ENCODE results near the gene TAF4B.
"Not testable (repeated sequence)": the region's sequence is repeated elsewhere in the genome, so short reads cannot be mapped to it uniquely, and the experiment has no call there.

Gene TAF4B

DNA sequence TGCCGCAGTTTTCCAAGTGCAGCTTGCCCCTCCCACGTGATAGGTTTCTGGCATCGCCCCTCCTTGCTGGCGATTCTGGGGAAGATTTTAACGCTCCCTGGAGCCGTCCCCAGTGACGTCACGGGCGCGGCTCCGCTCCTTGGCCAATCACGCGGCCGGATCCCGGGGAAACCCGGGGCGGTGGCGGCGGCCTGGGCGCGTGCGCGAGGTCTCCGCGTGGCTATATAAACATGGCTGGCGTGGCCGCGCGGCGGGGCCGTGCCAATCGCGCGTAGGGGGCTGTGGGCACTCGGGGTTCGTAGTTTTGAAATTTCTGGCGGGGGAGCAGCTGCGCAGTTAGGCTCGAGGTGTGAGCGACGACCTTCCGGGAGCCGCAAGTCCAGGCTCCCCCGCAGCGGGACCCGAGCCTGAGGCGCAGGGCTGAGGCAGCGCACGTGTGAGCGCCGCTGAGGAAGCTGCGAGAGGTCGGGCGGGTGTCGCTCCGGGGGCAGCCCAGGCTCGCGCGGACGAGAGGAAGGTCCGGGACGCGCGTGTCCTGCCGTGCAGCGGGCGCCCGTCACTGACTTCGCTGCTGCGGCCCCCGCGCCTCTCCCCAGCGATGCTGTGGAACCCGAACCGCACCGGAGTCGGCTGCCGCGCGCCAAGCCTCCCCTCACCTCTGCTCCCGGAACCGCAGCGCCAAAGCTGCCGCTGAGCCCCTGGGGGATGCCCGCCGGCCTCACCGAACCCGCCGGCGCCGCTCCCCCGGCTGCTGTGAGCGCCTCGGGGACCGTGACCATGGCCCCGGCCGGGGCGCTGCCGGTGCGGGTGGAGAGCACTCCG, at the start of gene TAF4B:
Gene TAF4B (plus strand): TSS at position 217 of the 822 bp plus-strand sequence. CDS start 489 bp downstream, at position 706.
- FAIRE-seq: no peak

DNA sequence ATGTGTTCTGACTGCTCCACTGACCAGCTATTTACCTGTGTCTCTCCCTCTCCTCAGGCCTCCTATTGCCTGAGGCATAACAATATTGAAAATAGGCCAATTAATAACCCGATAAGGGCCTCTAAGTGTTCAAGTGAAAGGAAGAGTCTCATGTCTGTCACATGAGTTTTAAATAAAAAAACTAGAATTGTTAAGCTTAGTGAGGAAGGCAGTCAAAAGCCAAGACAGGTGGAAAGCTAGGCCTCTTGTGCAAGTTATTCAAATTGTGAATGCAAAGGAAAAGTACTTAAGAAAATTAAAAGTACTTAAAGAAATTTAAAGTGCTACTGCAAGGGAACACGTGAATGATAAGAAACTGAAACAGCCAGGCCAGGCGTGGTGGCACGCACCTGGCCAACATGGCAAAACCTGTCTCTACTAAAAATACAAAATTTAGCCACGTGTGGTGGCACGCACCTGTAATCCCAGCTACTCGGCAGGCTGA, 44.9 kb upstream of the TAF4B start:
- no peak for FAIRE-seq

DNA sequence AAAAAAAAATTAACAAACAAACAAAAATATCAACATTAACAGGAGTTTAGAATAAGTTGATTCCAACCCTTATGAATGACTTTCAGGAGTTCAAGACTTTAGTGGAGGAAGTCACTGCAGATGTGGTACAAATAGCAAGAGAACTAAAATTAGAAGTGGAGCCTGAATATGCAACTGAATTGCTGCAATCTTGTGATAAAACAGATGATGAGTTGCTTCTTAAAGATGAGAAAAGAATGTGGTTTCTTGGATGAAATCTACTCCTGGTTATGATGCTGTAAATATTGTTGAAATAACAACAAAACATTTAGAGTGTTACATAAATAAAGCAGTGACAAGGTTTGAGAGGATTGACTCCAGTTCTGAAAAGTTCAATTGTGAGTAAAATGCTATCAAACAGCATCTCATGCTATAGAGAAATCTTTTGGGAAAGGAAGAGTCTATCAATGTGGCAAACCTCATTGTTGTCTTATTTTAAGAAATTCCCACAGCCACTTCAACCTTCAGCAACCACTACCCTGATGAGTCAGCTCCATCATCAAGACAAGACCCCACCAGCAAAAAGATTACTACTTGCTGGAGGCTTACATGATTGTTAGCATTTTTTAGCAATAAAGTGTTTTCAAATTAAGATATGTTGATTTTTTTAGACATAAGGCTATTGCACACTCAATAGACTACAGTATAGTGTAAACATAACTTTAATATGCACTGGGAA, 42.7 kb upstream of the TAF4B start:
- no peak for FAIRE-seq

- no peak for FAIRE-seq
Observed at GRCh38 chr18:26185267-26185666, 41.0 kb upstream of the TAF4B start.

- no peak for FAIRE-seq
Observed at GRCh38 chr18:26190506-26190905, 35.7 kb upstream of the TAF4B start.

DNA sequence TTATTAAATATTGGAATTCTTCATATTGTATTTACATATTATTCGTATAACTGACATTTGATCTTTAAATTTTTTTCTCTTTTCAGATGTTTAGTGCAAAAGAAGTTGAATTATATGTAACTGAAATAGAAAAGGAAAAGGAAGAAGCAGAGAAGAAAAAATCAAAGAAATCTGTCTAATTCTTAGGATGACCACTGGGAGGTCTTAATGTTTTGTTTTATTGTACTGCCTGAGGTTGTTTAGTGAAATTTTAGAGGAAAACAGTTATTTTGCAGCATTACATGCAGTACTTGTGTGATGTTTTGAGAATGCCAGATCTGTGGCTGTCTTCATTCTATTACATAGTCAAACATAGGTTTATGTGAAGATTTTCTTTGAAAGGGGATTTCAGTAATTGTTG, 34.0 kb upstream of the TAF4B start:
- FAIRE-seq: no peak

DNA sequence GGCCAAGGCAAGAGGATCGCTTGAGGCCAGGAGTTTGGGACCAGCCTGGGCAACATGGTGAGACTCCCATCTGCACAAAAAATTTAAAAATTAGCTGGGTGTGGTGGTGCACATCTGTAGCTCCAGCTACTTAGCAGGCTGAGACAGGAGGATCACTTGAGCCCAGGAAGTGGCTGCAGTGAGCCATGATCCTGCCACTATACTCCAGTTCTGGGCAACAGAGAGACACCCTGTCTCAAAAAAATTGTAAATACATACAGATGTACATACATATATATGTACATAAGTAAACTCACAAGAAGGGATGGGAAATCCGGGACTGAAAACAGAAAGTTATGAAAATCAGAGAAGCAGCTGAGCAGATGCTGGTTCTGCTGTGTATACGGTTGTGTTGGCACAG, 29.6 kb upstream of the TAF4B start:
- FAIRE-seq: no peak

GRCh38 chr18:26202001-26202400, 24.2 kb upstream of the TAF4B start:
- FAIRE-seq: not testable (repeated sequence)

DNA sequence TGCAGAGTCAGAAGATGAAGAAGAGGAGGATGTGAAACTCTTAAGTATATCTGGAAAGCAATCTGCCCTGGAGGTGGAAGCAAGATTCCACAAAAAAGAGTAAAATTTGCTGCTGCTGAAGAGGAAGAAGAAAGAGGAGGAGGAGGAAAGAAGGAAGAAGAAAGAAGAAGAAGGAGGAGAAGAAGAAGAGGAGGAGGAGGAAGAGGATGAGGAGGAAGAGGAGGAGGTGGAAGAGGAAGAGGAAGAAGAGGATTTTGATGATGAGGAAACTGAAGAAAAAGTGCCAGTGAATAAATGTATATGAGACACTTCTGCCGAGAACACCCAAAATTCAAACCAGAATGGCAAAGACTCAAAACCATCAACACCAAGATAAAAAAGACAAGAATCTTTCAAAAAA, 20.9 kb upstream of the TAF4B start:
- FAIRE-seq: no peak

DNA sequence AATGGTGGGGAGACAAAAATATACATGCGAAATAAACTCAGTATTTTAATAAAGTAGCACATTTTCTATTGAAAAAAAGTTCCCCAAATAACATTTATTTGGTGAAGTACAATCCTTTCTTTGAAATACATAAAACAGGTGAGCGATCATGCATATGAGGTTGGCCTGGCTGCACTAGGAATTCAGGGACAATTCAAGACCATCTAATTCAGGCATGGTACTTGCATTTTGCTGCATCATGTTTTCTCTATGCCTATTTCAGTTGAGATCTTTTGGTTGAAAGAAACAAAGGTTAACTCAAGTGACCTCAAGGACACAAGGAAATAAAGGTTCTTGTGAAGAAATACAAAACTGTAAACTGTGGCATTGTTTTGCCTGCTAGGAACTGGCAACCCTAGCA, 19.8 kb upstream of the TAF4B start:
- FAIRE-seq: no peak

DNA sequence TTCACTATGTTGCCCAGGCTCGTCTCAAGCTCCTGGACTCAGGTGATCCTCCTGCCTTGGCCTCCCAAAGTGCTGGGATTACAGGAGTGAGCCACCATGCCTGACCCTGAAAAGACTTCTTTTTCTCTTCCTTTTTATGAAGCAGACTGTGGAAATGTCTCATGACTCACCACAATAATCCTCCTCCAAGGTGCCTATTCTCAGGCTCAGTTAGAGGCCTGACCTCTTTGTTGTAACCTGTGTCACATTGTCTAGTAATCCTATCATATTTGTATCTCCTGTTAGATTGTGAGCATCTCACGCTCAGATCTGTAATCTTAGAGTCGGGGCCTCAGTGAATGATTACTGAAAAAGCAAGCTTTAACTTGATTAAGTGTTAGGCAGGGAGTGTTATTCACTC, 18.3 kb upstream of the TAF4B start:
- FAIRE-seq: no peak

- no peak for FAIRE-seq
Observed at GRCh38 chr18:26208977-26209376, 17.3 kb upstream of the TAF4B start.

DNA sequence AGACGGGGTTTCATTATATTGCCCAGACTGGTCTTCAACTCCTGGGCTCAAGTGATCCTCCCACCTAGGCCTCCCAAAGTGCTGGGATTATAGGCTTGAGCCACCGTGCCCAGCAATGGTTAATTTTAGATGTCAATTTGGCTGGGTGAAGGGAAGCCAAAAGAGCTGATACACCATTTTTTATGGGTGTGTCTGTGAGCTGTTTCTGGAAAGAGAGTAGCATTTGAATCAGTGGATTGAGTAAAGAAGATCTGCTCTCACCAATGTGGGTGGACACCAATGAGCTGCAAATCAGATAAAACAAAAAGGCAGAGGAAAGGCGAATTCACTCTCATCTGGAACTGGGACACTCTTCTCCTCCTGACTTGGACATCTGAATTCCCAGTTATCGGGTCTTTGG, 16.1 kb upstream of the TAF4B start:
- FAIRE-seq: no peak

DNA sequence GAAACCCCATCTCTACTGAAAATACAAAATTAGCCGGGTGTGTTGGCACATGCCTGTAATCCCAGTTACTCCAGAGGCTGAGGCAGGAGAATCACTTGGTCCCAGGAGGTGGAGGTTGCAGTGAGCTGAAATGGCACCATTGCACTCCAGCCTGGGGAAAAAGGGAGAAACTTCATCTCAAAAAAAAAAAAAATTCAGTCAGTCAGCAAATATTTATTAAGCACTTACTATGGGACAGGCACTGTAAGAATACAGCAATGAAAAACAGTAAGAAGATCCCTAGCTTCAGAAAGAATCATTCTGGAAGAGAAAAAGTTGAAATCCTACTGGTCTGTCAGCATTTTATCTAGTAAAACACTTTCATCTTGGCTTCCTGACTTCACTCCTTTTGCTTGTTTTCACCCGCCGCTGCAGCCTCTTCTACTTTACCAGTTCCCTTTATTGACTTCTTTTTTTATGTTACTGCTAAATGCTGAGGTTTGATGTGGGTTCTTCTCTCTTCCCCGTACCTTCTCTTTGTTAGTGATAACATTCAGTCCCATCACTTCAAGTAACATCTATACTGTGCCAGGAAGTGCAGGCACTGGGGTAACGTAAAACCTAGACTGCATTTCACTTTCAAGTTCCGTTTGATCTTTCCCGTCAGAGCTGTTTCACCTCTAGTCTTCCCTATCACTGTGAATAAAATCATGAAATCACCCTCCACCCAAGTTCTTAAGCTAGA, 10.8 kb upstream of the TAF4B start:
- no peak for FAIRE-seq

- no peak for FAIRE-seq
Observed at GRCh38 chr18:26225022-26225693, 1.1 kb upstream of the TAF4B start.

DNA sequence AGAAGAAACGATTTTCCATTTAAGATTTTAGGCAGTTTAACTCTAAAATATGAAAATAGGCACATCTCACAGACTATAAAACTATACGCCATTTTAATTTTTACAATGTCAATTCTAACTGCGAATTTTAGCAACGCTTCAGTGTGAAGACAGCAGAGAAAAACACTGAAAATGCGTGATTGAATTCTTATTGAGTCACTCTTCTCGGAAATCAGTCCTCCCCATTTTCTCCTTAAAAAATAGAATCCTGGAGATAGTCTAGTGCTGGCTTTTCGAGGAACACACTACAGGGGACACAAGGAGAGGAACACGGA, 373 bp upstream of the TAF4B start:
- no peak for FAIRE-seq

DNA sequence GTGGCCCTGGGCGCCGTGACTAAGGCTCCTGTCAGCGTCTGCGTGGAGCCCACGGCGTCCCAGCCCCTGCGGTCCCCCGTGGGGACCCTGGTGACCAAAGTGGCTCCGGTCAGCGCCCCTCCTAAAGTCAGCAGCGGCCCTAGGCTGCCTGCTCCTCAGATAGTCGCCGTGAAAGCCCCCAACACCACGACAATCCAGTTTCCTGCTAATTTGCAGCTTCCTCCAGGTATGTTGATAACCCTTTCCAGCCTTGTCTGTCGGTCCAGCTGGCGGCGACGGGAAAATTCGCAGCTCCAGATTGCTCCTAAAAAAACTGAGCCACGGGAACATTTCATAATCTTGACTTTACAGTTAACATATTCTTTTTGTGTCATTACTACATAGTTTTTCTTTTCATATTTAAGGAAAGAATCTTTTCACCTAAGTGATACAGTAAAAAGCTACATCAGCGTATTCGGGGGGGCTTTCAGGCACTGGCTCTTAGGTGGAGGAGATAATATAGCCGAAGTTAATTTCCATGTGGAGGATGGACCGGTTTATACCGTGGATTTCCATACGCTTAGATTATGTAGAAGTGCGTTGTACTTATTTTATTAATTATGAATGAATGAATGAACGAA, 916 bp downstream of the TAF4B start:
- no peak for FAIRE-seq

DNA sequence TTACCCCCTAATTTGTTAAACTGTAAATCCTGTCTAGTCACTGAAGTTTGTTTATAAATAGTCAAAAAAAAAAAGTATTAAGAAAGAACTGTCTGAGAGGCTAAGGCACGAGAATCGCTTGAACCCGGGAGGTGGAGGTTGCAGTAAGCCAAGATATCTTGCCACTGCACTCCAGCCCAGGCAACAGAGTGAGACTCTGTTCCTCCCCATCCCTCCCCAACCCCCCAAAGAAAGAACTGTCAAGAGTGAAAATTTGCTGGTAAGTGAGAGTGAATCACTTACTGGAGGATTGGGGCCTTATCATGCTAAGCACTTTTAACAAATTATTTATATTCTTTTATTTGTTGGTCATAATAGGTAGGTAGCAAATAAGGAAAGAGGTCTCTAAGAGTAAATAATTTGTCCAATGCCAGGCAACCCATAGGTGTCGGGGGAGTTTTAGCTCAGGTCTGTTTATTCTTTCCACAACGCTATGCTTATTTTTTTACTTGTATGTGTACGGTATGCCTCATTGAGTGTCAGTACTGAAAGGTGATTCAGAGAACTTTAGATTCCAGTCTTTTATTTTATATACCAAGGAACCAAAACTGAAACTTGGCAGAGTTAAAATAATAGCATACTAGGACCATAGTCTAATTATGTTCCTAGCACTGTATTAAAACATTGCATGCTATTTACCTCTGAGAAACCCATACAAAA, 2.5 kb downstream of the TAF4B start:
- no peak for FAIRE-seq

- FAIRE-seq: no peak
Observed at GRCh38 chr18:26230497-26230896, 4.3 kb downstream of the TAF4B start.

GRCh38 chr18:26233208-26233607, 7.0 kb downstream of the TAF4B start:
- FAIRE-seq: no peak

DNA sequence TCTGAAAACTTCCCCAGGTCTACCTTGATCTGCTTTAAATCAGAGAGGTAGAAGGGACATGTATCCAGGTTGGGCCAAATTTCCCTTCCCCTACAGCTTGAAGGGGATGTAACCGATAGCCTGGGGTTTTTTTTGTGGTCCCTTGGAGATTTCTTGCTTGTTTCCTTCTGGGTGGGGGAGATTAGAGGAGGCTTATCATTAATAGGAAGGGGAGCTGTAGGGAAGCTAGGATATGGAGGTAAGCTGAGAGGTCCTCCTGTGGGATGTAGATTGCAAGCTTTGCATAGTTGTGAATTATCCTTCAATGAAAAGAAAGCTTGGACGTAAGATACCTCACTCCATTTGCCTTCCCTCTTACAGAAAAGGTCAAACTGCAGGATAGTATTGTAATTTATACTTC, 11.1 kb downstream of the TAF4B start:
- not testable (repeated sequence) for FAIRE-seq

GRCh38 chr18:26238718-26239117, 12.5 kb downstream of the TAF4B start:
- not testable (repeated sequence) for FAIRE-seq
